Measurements from ENCODE around the gene TGFBI. TPM values are rescaled to one million over a fixed set of nuclear protein-coding genes. Genes with fewer than 3 reads are reported as not detected.

TGFBI gene
- total and polyA plus RNA-seq, 9 of the 15 experiments (the other 6 are each of a cell fraction or from before 2014, with no cell fraction given) = 0.05 to 0.62 (median 0.08) TPM; not detected in 6

GRCh38 chr5:135990528-135991255 is 38.1 kb upstream of the TGFBI start (continued):
- TF ChIP-seq MGA (IDR thresholded peaks at IDR 0.05) = no peak
- TF ChIP-seq CEBPB (tag; IDR thresholded peaks at IDR 0.05) = no peak
- TF ChIP-seq TRIM24 (IDR thresholded peaks at IDR 0.05) = no peak
- no peak for TF ChIP-seq ZNF644 (tag; IDR thresholded peaks at IDR 0.05; ENCODE audit: low read depth)
- TF ChIP-seq FOXO4 (CRISPR knock-in tag; IDR thresholded peaks at IDR 0.05) = no peak
- TF ChIP-seq ZNF184 (CRISPR knock-in tag; IDR thresholded peaks at IDR 0.05) = no peak
- TF ChIP-seq ZNF41 (CRISPR knock-in tag; conservative IDR thresholded peaks at IDR 0.05) = no peak
